Measurements from ENCODE around the gene ZNF99. TPM values are rescaled to one million over a fixed set of nuclear protein-coding genes. Genes with fewer than 3 reads are reported as not detected.

ZNF99 gene
- total RNA-seq: not detected in 2 replicates

GRCh38 chr19:22783651-22784410 lies at the start of gene ZNF99:
ZNF99 (minus strand) TSS chr19:22784151; CDS start chr19:22784016, 135 bp downstream.

GRCh38 chr19:22832031-22832762 lies 48.2 kb upstream of the ZNF99 start, which contains the start of gene ZNF723:
ZNF723 (plus strand) TSS chr19:22832291; CDS start chr19:22832380, 89 bp downstream.

Small RNA genes lying within 50 kb of the gene (small RNA-seq; reads per million reads assigned to genes)
- gene AC008626.1 (ENCODE audit: low replicate concordance) (not detected), gene AC008626.2 (ENCODE audit: low replicate concordance) (not detected)

Other genes with a start within 250 kb of the ZNF99 start
- 0.57 TPM in 1 of 2 replicates, not detected in the other for gene ZNF492, start 149.8 kb downstream of the ZNF99 start, total RNA-seq
- gene ZNF723, start 48.1 kb upstream of the ZNF99 start, total RNA-seq: not detected in 2 replicates
- gene ZNF728, start 219.0 kb upstream of the ZNF99 start, total RNA-seq: not detected in 2 replicates